ENCODE results near the gene CC2D1A. TPM values are rescaled to one million over a fixed set of nuclear protein-coding genes. Genes with fewer than 3 reads are reported as not detected.

CC2D1A gene
- total and polyA plus RNA-seq, 7 donors: 20.1 to 31.7 (median 23.7) TPM

DNA sequence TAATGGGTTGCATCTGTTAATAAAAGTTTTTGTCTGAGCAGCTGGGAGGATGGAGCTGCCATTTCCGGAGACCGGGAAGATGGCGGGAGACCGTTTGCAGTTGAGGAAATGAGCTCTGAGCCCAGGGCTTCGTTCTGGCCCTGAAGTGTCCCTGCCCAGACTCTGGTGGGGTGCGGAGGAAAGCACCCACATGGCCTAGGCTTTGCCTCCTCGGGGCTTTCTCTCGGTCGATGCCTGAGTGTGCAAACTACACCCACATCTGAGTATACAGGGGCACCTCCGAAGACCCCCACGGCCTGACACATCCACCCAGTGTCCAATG, 44.6 kb upstream of the CC2D1A start:
- Histone ChIP-seq H3K9me3 (no peaks in the 10 kb centered on the region), H3K27ac (peak overlapping the region; percentile 78), H3K27me3 (ENCODE audit: insufficient read depth in 3 of 3, low read length in 2 of 3) (peaks cover 0 to 18% (median 0%) of the 10 kb centered on the region in 3 donors), H3K4me3 (peak overlapping the region; percentile 63), H3K4me1 (peaks cover 11% of the 10 kb centered on the region), H3K36me3 (ENCODE audit: insufficient read depth in 1 of 2, low read depth in 1 of 2) (no peaks in the 10 kb centered on the region)
- TF ChIP-seq, protein P1, sequence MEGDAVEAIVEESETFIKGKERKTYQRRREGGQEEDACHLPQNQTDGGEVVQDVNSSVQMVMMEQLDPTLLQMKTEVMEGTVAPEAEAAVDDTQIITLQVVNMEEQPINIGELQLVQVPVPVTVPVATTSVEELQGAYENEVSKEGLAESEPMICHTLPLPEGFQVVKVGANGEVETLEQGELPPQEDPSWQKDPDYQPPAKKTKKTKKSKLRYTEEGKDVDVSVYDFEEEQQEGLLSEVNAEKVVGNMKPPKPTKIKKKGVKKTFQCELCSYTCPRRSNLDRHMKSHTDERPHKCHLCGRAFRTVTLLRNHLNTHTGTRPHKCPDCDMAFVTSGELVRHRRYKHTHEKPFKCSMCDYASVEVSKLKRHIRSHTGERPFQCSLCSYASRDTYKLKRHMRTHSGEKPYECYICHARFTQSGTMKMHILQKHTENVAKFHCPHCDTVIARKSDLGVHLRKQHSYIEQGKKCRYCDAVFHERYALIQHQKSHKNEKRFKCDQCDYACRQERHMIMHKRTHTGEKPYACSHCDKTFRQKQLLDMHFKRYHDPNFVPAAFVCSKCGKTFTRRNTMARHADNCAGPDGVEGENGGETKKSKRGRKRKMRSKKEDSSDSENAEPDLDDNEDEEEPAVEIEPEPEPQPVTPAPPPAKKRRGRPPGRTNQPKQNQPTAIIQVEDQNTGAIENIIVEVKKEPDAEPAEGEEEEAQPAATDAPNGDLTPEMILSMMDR (IDR thresholded peaks at IDR 0.05): no peak
- ATAC-seq (peak in 3 of 4 donors; percentile 1 to 12 (median 12)), DNase-seq (peak in 1 of 2 donors; percentile 54)
- 16 to 43% (median 24%) methylated on average over 11 of the region's 11 CpGs for WGBS, 3 donors
- intact Hi-C loops (cut with DNase I): loop anchor here in 1 of 2 donors (5.0 kb wide), 2 partner anchors 264 to 584 kb away; no protein-coding TSS in a partner anchor

DNA sequence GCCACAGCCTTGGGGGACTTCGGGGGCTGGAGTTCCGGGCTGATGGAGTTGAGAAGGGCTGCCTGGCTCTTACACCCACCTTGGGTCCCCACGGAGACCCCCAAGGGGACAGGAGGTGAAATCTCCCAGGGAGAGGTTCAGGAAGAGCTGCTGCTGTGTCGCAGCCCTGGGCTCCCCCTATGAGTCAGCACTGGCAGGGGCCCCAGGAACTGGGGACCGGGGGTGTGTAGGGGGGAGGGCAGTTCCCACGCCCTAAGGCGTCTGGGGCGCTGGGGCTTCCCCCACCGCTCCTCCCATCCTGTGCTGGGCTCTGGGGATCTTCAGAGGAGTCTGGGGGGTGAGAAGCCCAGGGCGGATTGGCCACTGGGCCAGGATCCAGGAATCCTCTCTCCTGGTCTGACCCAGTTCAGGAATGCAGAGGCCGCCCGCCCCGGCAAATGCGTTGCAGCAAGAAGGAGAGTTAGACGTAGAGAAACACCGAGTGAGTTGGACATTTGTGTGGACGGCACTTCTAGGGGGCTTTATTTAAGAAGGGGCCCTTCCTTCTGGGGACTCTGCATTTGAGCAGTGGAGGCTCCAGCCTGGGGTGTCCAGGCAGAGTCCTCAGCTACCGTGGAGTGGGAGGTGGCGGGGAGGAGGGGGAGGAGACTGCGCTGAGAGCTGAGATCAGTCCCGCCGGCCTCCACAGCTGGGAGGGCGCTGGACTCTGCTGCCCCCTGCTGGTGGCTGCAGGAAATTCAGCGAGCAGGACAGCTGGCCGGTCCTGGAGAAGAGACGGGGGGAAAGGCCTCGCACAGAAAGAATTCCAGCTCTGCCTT, 44.1 kb upstream of the CC2D1A start:
- H3K36me3 ChIP-seq (ENCODE audit: insufficient read depth in 1 of 2, low read depth in 1 of 2): no peaks in the 10 kb centered on the region
- H3K27ac ChIP-seq: peak overlapping the region; percentile 78
- peak; percentile 92 to 95 for DNase-seq
- ATAC-seq: peak; percentile 91 to 97 (median 94)
- WGBS, 3 donors: 2% methylated on average over 24 to 27 of the region's 27 CpGs
- no peaks in the 10 kb centered on the region for H3K9me3 ChIP-seq
- peaks cover 11% of the 10 kb centered on the region for H3K4me1 ChIP-seq
- intact Hi-C loops (cut with DNase I): loop anchor here (1.0 to 5.0 kb wide), 6 partner anchors 77 to 585 kb away; no protein-coding TSS in a partner anchor
- peak overlapping the region; percentile 63 for H3K4me3 ChIP-seq
- TF ChIP-seq, protein P1 (IDR thresholded peaks at IDR 0.05): peak; percentile 99
- peaks cover 0 to 24% (median 0%) of the 10 kb centered on the region in 3 donors for H3K27me3 ChIP-seq (ENCODE audit: insufficient read depth in 3 of 3, low read length in 2 of 3)

DNA sequence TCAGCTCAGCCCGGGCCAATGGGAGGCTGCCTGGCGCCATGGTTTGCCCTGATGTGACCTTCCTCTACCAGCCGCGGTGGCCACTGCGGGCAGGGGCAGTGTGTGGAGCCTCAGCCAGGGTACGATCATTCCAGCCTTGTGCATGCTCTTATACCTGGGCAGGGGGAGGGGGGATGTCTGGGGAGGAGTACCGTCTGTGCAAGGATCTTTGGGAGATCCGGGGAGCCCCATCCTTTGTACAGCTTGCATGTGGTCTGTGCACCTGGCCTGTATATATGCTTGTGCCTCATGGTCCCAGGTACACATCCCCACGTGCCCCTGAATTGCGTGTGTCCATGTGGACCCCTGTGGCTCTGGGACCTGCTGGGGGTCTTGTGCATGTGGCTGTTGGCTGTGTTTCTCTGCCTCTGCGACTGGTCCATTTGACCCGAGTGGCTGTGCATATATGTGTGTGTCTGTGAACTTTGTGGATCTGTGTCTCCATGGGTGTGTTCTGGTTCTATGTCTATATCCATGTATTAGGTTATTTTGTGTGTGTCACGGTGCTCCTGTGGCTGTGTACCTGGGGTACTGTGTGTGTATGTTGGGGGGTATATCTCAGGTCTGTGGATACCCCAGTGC, 41.8 kb upstream of the CC2D1A start:
- DNase-seq (peak in 1 of 2 donors; percentile 51), ATAC-seq (no peak)
- H3K4me1 ChIP-seq: peaks cover 11% of the 10 kb centered on the region
- no peaks in the 10 kb centered on the region for H3K9me3 ChIP-seq
- no peaks in the 10 kb centered on the region for H3K36me3 ChIP-seq (ENCODE audit: insufficient read depth in 1 of 2, low read depth in 1 of 2)
- no peak overlapping the region for H3K4me3 ChIP-seq
- H3K27me3 ChIP-seq (ENCODE audit: insufficient read depth in 3 of 3, low read length in 2 of 3): peaks cover 0 to 28% (median 2%) of the 10 kb centered on the region in 3 donors
- no peak overlapping the region for H3K27ac ChIP-seq
- intact Hi-C loops (cut with DNase I): loop anchor here in 1 of 2 donors (5.0 kb wide), 2 partner anchors 267 to 587 kb away; no protein-coding TSS in a partner anchor
- TF ChIP-seq, protein P1 (IDR thresholded peaks at IDR 0.05): no peak
- WGBS, 3 donors: 36 to 41% (median 39%) methylated on average over 12 to 13 of the region's 13 CpGs

DNA sequence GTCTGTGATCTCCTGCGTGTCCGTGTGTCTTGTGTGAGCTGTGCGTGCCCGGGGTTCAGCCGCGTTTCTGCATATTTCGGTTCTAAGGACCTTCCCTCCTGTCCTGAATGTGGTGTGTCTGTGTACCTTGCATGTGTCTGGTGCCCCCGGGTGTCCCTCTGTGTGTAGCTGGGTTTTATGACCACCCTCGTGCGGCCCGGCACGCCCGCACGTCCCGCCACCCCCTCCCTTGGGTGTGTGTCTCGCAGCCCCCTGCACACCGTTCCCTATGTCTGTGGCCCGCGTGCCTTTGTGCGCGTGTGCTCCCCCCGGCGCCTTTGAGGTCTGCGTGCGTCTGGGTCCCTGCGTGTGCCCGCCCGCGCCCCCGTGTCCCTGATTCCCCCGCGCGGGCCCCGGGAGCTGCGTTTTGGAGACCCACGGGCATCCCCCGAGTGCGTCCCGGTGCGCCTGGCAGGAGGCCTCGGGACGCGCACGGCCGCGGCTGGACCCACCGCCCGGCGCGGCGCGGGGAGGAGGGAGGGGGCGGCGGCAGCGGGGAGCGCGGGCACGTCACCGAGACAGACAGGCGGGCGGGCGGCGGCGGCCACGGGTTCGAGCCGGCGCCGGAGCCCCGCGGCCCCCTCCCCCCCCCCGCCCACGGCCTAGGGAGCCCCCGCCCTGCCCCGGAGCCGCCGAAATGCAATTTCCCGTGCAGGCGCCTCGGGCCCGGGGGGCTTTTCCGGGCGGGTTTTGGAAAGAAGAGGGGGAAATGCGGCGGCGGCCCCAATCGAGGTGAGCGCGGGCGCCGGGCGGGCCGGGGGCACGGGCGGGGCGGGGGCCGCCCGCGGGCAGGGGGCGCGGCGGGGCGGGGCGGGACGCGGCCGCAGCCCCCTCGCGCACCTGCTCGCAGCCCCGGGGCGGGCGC, 41.1 kb upstream of the CC2D1A start:
- no peak overlapping the region for H3K27ac ChIP-seq
- no peaks in the 10 kb centered on the region for H3K9me3 ChIP-seq
- peak overlapping the region; percentile 72 for H3K4me3 ChIP-seq
- H3K27me3 ChIP-seq (ENCODE audit: insufficient read depth in 3 of 3, low read length in 2 of 3): peaks cover 0 to 28% (median 2%) of the 10 kb centered on the region in 3 donors
- 4 to 11% (median 7%) methylated on average over 51 to 113 of the region's 113 CpGs for WGBS, 3 donors
- no peaks in the 10 kb centered on the region for H3K36me3 ChIP-seq (ENCODE audit: insufficient read depth in 1 of 2, low read depth in 1 of 2)
- ATAC-seq: no peak
- H3K4me1 ChIP-seq: peaks cover 11% of the 10 kb centered on the region
- peak in 1 of 2 donors; percentile 42 for DNase-seq
- intact Hi-C loops (cut with DNase I): loop anchor here in 1 of 2 donors (5.0 kb wide), 2 partner anchors 268 to 588 kb away; no protein-coding TSS in a partner anchor
- TF ChIP-seq, protein P1 (IDR thresholded peaks at IDR 0.05): no peak

All from psoas muscle (tissue), 8 donors.